Liver (tissue), 9 donors: ENCODE measurements around the gene CNTN5. TPM values are rescaled to one million over a fixed set of nuclear protein-coding genes. Genes with fewer than 3 reads are reported as not detected.

Source experiments
- DNase-seq: peaks from one replicate; pipeline ENCODE4 v3.0.0-alpha.2; 2017; ENCODE audit warnings: low spot score
- H3K27ac ChIP-seq, 2 donors: one replicate each; pipeline ENCODE4 v1.7.0; 2013; ENCODE audit warnings: inconsistent platforms in 2 of 2, low read length in 2 of 2, control low read depth in 1 of 2, low read depth in 1 of 2, mild to moderate bottlenecking in 1 of 2
- H3K27me3 ChIP-seq, 4 donors: one replicate each; pipeline versions ENCODE4 v1.6.1 to v1.7.0; 2013; ENCODE audit warnings: low read length in 3 of 4, inconsistent platforms in 1 of 4, mild to moderate bottlenecking in 1 of 4, moderate library complexity in 1 of 4; ENCODE audit not compliant: control insufficient read depth in 4 of 4, insufficient read depth in 4 of 4
- H3K36me3 ChIP-seq, 4 donors: one replicate each; pipeline versions ENCODE4 v1.6.1 to v1.7.0; 2013; ENCODE audit warnings: low read length in 3 of 4, mild to moderate bottlenecking in 3 of 4, low read depth in 1 of 4, moderate library complexity in 1 of 4; ENCODE audit not compliant: control insufficient read depth in 4 of 4, insufficient read depth in 3 of 4
- H3K4me1 ChIP-seq, 4 donors: one replicate each; pipeline versions ENCODE4 v1.6.1 to v1.7.0; 2013; ENCODE audit warnings: low read length in 3 of 4, mild to moderate bottlenecking in 3 of 4, moderate library complexity in 1 of 4; ENCODE audit not compliant: control insufficient read depth in 4 of 4, insufficient read depth in 4 of 4
- H3K4me3 ChIP-seq, 3 donors: one replicate each; pipeline versions ENCODE4 v1.6.1 to v1.7.0; 2013; ENCODE audit warnings: low read length in 3 of 3, control low read depth in 1 of 3, low read depth in 1 of 3, mild to moderate bottlenecking in 1 of 3
- H3K9ac ChIP-seq, 2 donors: one replicate each; pipeline ENCODE4 v1.7.0; 2013; ENCODE audit warnings: low read length in 2 of 2, mild to moderate bottlenecking in 2 of 2, moderate library complexity in 2 of 2, control low read depth in 1 of 2, low read depth in 1 of 2
- H3K9me3 ChIP-seq, 4 donors: one replicate each; pipeline versions ENCODE4 v1.6.1 to v1.7.0; 2013; ENCODE audit warnings: low read length in 3 of 4; ENCODE audit not compliant: control insufficient read depth in 4 of 4
- ATF3 ChIP-seq: IDR thresholded peaks from 2 replicates; pipeline ENCODE4 v1.6.1; 2016; ENCODE audit warnings: antibody characterized with exemption
- CTCF ChIP-seq: fragments of 150-350 bp; IDR thresholded peaks from 2 replicates; pipeline ENCODE4 v1.5.1; 2017; ENCODE audit warnings: improper control_type of control experiment, low read depth, low read length; ENCODE audit not compliant: missing input control
- EGR1 ChIP-seq, 2 donors: IDR thresholded peaks; 2 replicates each; pipeline ENCODE4 v1.6.1; 2016 to 2018; ENCODE audit warnings: antibody characterized with exemption in 2 of 2, low read depth in 2 of 2
- FOXA2 ChIP-seq: IDR thresholded peaks from 2 replicates; pipeline ENCODE4 v1.6.1; 2016; ENCODE audit warnings: antibody characterized with exemption
- GABPA ChIP-seq, 2 donors: IDR thresholded peaks in 1 of 2; conservative IDR thresholded peaks in 1 of 2; 2 replicates each; pipeline ENCODE4 v1.6.1; 2016; ENCODE audit warnings: antibody characterized with exemption in 2 of 2, mild to moderate bottlenecking in 1 of 2, moderate library complexity in 1 of 2
- HNF4A ChIP-seq, 2 donors: conservative IDR thresholded peaks; 2 replicates each; pipeline ENCODE4 v1.6.1; 2016; ENCODE audit warnings: antibody characterized with exemption in 2 of 2, mild to moderate bottlenecking in 2 of 2
- HNF4G ChIP-seq: IDR thresholded peaks from 2 replicates; pipeline ENCODE4 v1.6.1; 2016; ENCODE audit warnings: antibody characterized with exemption
- JUND ChIP-seq, 2 donors: IDR thresholded peaks; 2 replicates each; pipeline ENCODE4 v1.6.1; 2016; ENCODE audit warnings: antibody characterized with exemption in 2 of 2
- MAX ChIP-seq: IDR thresholded peaks from 2 replicates; pipeline ENCODE4 v1.6.1; 2016; ENCODE audit warnings: antibody characterized with exemption
- REST ChIP-seq: IDR thresholded peaks from 2 replicates; pipeline ENCODE4 v1.6.1; 2016; ENCODE audit warnings: antibody characterized with exemption, mild to moderate bottlenecking
- RXRA ChIP-seq, 2 donors: IDR thresholded peaks; 2 replicates each; pipeline ENCODE4 v1.6.1; 2017 to 2018; ENCODE audit warnings: antibody characterized with exemption in 2 of 2, mild to moderate bottlenecking in 1 of 2
- SP1 ChIP-seq: IDR thresholded peaks from 2 replicates; pipeline ENCODE4 v1.6.1; 2018; ENCODE audit warnings: antibody characterized with exemption, mild to moderate bottlenecking
- YY1 ChIP-seq: IDR thresholded peaks from 2 replicates; pipeline ENCODE4 v1.6.1; 2016; ENCODE audit warnings: antibody characterized with exemption, mild to moderate bottlenecking
- ZBTB33 ChIP-seq: IDR thresholded peaks from 2 replicates; pipeline ENCODE4 v1.6.1; 2016; ENCODE audit warnings: antibody characterized with exemption
- WGBS: extraction: QIAGEN DNeasy Blood & Tissue Kit; methylation state at CpG from one replicate; pipeline ENCODE4 v1.1.7; 2013; 5-methylcytosine and 5-hydroxymethylcytosine counted together
- polyA plus RNA-seq, 2 donors: library from polyadenylated mRNA; stranded (reverse) in 1 of 2; unstranded in 1 of 2; fragments of 200-250 nt in 1 of 2; fragments of >200 nt in 1 of 2; fragmentation: Nextera tagmentation in 1 of 2; extraction: Ambion mirVana in 1 of 2; gene quantifications; one replicate each; pipeline versions ENCODE4 v1.2.1 to v1.2.3, GENCODE V29; 2013 to 2015
- total RNA-seq, 2 donors: library from RNA; depleted of rRNA; stranded (reverse); fragments of >200 nt; gene quantifications; one replicate each; pipeline ENCODE4 v1.2.3, GENCODE V29; 2014
- donor health status: healthy.
- donor health status: healthy.
- donor health status: healthy.
- donor health status: healthy.
- donor health status: healthy.

CNTN5 gene
- total and polyA plus RNA-seq, 4 donors, result 0.01 to 0.08 (median 0.04) TPM

- H3K27me3 ChIP-seq, result no peaks in the 10 kb centered on the region
- H3K9ac ChIP-seq, result no peak overlapping the region
- no peak for TF ChIP-seq CTCF
- TF ChIP-seq YY1, result no peak
- no peak for TF ChIP-seq ZBTB33
- no peak for TF ChIP-seq EGR1 (IDR thresholded peaks at IDR 0.05; ENCODE audit: low read depth in 2 of 2)
- no peak for TF ChIP-seq HNF4G
- TF ChIP-seq REST, result no peak
- no peak for TF ChIP-seq SP1
- no peak for TF ChIP-seq JUND (IDR thresholded peaks at IDR 0.05)
- TF ChIP-seq MAX, result no peak
- no peak for TF ChIP-seq RXRA (IDR thresholded peaks at IDR 0.05)
- no peak for TF ChIP-seq ATF3
- no peak for TF ChIP-seq GABPA (IDR thresholded peaks at IDR 0.05 in 1 of 2, conservative IDR thresholded peaks at IDR 0.05 in 1 of 2)
- no peak for TF ChIP-seq HNF4A (conservative IDR thresholded peaks at IDR 0.05)
- H3K27ac ChIP-seq, result no peak overlapping the region
- DNase-seq, result no peak
- H3K4me1 ChIP-seq, result no peaks in the 10 kb centered on the region
- WGBS, result 86% methylated on average over 2 of the region's 2 CpGs
- no peaks in the 10 kb centered on the region for H3K9me3 ChIP-seq
- H3K36me3 ChIP-seq, result no peaks in the 10 kb centered on the region
- no peak overlapping the region for H3K4me3 ChIP-seq
Measured at GRCh38 chr11:100133114-100133513, 1112.4 kb downstream of the CNTN5 start.

GRCh38 chr11:100141201-100141600 lies 1120.5 kb downstream of the CNTN5 start:
- WGBS, result 54% methylated on average over 3 of the region's 3 CpGs
- no peaks in the 10 kb centered on the region for H3K9me3 ChIP-seq
- no peak overlapping the region for H3K9ac ChIP-seq
- no peaks in the 10 kb centered on the region for H3K27me3 ChIP-seq
- no peak overlapping the region for H3K27ac ChIP-seq
- H3K4me3 ChIP-seq, result no peak overlapping the region
- H3K4me1 ChIP-seq, result no peaks in the 10 kb centered on the region
- no peak for DNase-seq
- no peak for TF ChIP-seq REST
- no peak for TF ChIP-seq HNF4A (conservative IDR thresholded peaks at IDR 0.05)
- TF ChIP-seq MAX, result no peak
- TF ChIP-seq FOXA2, result no peak
- no peak for TF ChIP-seq JUND (IDR thresholded peaks at IDR 0.05)
- no peaks in the 10 kb centered on the region for H3K36me3 ChIP-seq
